Medulla oblongata (tissue), 1 donor: Measurements from ENCODE around the gene FRMD3.

Experiments
- DNase-seq: peaks from one replicate; pipeline ENCODE4 v3.0.0-alpha.2; 2015; ENCODE audit errors: extremely low spot score

The FRMD3 gene

GRCh38 chr9:83433846-83434245, 104.4 kb downstream of the FRMD3 start:
- DNase-seq: no peak

- no peak for DNase-seq
These were observed 105.2 kb downstream of the FRMD3 start for GRCh38 chr9:83432877-83433550.

GRCh38 chr9:83432104-83432627, 106.0 kb downstream of the FRMD3 start:
- peak; percentile 57 for DNase-seq

GRCh38 chr9:83431101-83432060, 106.8 kb downstream of the FRMD3 start:
- no peak for DNase-seq

- no peak for DNase-seq
These were observed 107.5 kb downstream of the FRMD3 start for GRCh38 chr9:83430681-83431080.

GRCh38 chr9:83429229-83429628, 109.0 kb downstream of the FRMD3 start:
- no peak for DNase-seq

- no peak for DNase-seq
These were observed 113.0 kb downstream of the FRMD3 start for GRCh38 chr9:83425240-83425639.

GRCh38 chr9:83424831-83425230, 113.4 kb downstream of the FRMD3 start:
- DNase-seq: no peak

GRCh38 chr9:83423815-83424707, 114.1 kb downstream of the FRMD3 start:
- DNase-seq: no peak

- DNase-seq: no peak
These were observed 115.7 kb downstream of the FRMD3 start for GRCh38 chr9:83422527-83422926.

- no peak for DNase-seq
These were observed 117.7 kb downstream of the FRMD3 start for GRCh38 chr9:83420486-83420885.

GRCh38 chr9:83419961-83420360, 118.2 kb downstream of the FRMD3 start:
- DNase-seq: no peak

GRCh38 chr9:83418283-83418682, 119.9 kb downstream of the FRMD3 start:
- no peak for DNase-seq

- DNase-seq: no peak
These were observed 124.8 kb downstream of the FRMD3 start for GRCh38 chr9:83413367-83413766.

GRCh38 chr9:83410701-83411100, 127.5 kb downstream of the FRMD3 start:
- DNase-seq: no peak

GRCh38 chr9:83406921-83407320, 131.3 kb downstream of the FRMD3 start:
- DNase-seq: no peak

GRCh38 chr9:83405759-83406158, 132.4 kb downstream of the FRMD3 start:
- DNase-seq: no peak

- no peak for DNase-seq
These were observed 134.5 kb downstream of the FRMD3 start for GRCh38 chr9:83403527-83404238.

- DNase-seq: no peak
These were observed 136.8 kb downstream of the FRMD3 start for GRCh38 chr9:83401328-83401900.

GRCh38 chr9:83396813-83397212, 141.4 kb downstream of the FRMD3 start:
- no peak for DNase-seq

GRCh38 chr9:83396342-83396741, 141.9 kb downstream of the FRMD3 start:
- no peak for DNase-seq
